Natural killer cell (primary cell): ENCODE data around the gene GNAT3. TPM values are rescaled to one million over a fixed set of nuclear protein-coding genes. Genes with fewer than 3 reads are reported as not detected.

Experiments used
- ATAC-seq, 3 donors: fragments of 150-1000 bp in 2 of 3; fragments of 200-7000 bp in 1 of 3; cut with Tn5 transposase; 1 replicate in 1 of 3; 2 replicates in 2 of 3; pipeline ENCODE4 v1.10.0; 2021; ENCODE audit warnings: mild to moderate bottlenecking in 2 of 3, moderate library complexity in 2 of 3
- DNase-seq, 2 donors: peaks; one replicate each; pipeline versions ENCODE4 v3.0.0 to v3.0.0-alpha.2; 2013 to 2021; ENCODE audit warnings: mixed read lengths in 1 of 2
- H3K27ac ChIP-seq: one replicate; pipeline ENCODE4 v1.5.1; 2013; ENCODE audit warnings: mild to moderate bottlenecking, low read length
- H3K27me3 ChIP-seq: one replicate; pipeline ENCODE4 v1.6.1; 2013; ENCODE audit warnings: low read length; ENCODE audit not compliant: control insufficient read depth, insufficient read depth
- H3K36me3 ChIP-seq: one replicate; pipeline ENCODE4 v1.6.1; 2013; ENCODE audit warnings: low read length; ENCODE audit not compliant: control insufficient read depth, insufficient read depth
- H3K4me1 ChIP-seq: one replicate; pipeline ENCODE4 v1.6.1; 2013; ENCODE audit warnings: low read length; ENCODE audit not compliant: control insufficient read depth, insufficient read depth
- H3K4me3 ChIP-seq: one replicate; pipeline ENCODE4 v1.5.1; 2013; ENCODE audit warnings: low read length
- H3K9me3 ChIP-seq: one replicate; pipeline ENCODE4 v1.6.1; 2013; ENCODE audit warnings: low read length; ENCODE audit not compliant: control insufficient read depth, insufficient read depth
- H3K27ac Mint-ChIP-seq, 2 donors: one replicate each; pipeline ENCODE4 v1.8.0; 2022; ENCODE audit warnings: mild to moderate bottlenecking in 2 of 2, mixed read lengths in 2 of 2, moderate library complexity in 1 of 2
- H3K27me3 Mint-ChIP-seq, 2 donors: one replicate each; pipeline ENCODE4 v1.8.0; 2022; ENCODE audit warnings: low read depth in 2 of 2, mixed read lengths in 2 of 2
- H3K36me3 Mint-ChIP-seq: one replicate; pipeline ENCODE4 v1.8.0; 2022; ENCODE audit warnings: mixed read lengths
- H3K4me1 Mint-ChIP-seq, 2 donors: one replicate each; pipeline ENCODE4 v1.8.0; 2022; ENCODE audit warnings: mixed read lengths in 2 of 2
- H3K4me3 Mint-ChIP-seq: one replicate; pipeline ENCODE4 v1.8.0; 2022; ENCODE audit warnings: mild to moderate bottlenecking, moderate library complexity, mixed read lengths
- H3K9me3 Mint-ChIP-seq, 2 donors: one replicate each; pipeline ENCODE4 v1.8.0; 2022; ENCODE audit warnings: mixed read lengths in 2 of 2
- WGBS: methylation state at CpG from one replicate; pipeline ENCODE4 v1.1.7; 2013; ENCODE audit warnings: missing lambda C conversion rate; ENCODE audit not compliant: insufficient coverage; 5-methylcytosine and 5-hydroxymethylcytosine counted together
- intact Hi-C: fragments of 100-400 bp; cut with micrococcal nuclease; formaldehyde crosslinking; loops from one replicate; pipeline ENCODE4 v1.14.2; 2022
- total RNA-seq, 4 donors: library from RNA; stranded (reverse); fragments of 120-200 nt in 1 of 4; gene quantifications; one replicate each; pipeline versions ENCODE4 v1.2.3 to v1.2.4, GENCODE V29; 2013 to 2022
- TF ChIP-seq, protein P1 (sequence below): fragments of 200-600 bp; IDR thresholded peaks from one replicate; pipeline ENCODE4 v1.8.0; 2022; ENCODE audit warnings: antibody characterized with exemption

GNAT3 gene
- total RNA-seq, 3 donors from 2014 or later (not counting 1 experiment from before 2014, with no cell fraction given) = not detected

DNA sequence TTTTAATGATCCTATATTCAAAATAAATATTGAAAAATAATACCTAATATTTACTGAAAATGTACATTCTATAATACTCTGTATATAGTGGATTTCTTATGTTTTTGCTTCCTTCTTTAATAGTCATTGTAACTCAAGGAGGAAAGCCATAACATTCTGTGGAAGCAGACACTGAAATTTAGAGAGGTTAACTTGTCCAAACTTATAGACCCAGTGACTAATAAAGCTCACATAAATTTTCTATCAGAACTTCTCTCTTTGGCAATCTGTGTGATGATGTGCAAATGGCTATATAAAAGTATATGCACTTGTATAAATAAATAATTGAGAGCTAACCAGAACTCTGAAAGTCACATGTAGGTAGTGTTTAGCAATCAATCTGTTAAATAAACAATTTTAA lies 26.1 kb downstream of the GNAT3 start:
- H3K9me3 Mint-ChIP-seq = peaks cover 6 to 7% of the 10 kb centered on the region in 2 donors

DNA sequence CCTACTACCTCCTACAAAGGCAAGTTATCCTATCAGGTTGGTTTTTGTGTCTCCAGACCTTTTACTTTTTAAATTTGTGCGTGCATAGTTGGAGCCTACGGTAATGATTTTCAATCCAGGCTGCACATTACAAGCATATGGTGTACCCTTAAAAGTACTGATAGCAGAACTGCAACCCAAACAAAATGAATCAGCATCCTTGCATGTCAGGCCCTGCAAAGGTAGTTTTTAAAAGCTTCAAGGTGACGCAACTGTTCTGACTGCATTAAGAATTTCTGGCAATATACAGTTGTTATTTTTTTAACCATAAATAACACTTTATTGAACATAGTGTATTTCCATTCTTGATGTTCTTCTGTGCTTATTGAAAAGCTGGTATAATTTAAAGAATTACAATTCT lies 28.9 kb downstream of the GNAT3 start:
- H3K27me3 ChIP-seq = no peaks in the 10 kb centered on the region
- H3K27me3 Mint-ChIP-seq = no peaks in the 10 kb centered on the region
- no peaks in the 10 kb centered on the region for H3K4me1 Mint-ChIP-seq
- H3K4me3 Mint-ChIP-seq = no peak overlapping the region
- DNase-seq (no peak), ATAC-seq (no peak)
- no peaks in the 10 kb centered on the region for H3K36me3 ChIP-seq
- H3K9me3 ChIP-seq = no peaks in the 10 kb centered on the region
- H3K4me3 ChIP-seq = no peak overlapping the region
- 92% methylated on average over 2 of the region's 3 CpGs for WGBS
- intact Hi-C loops = no loop called here
- TF ChIP-seq, protein P1, sequence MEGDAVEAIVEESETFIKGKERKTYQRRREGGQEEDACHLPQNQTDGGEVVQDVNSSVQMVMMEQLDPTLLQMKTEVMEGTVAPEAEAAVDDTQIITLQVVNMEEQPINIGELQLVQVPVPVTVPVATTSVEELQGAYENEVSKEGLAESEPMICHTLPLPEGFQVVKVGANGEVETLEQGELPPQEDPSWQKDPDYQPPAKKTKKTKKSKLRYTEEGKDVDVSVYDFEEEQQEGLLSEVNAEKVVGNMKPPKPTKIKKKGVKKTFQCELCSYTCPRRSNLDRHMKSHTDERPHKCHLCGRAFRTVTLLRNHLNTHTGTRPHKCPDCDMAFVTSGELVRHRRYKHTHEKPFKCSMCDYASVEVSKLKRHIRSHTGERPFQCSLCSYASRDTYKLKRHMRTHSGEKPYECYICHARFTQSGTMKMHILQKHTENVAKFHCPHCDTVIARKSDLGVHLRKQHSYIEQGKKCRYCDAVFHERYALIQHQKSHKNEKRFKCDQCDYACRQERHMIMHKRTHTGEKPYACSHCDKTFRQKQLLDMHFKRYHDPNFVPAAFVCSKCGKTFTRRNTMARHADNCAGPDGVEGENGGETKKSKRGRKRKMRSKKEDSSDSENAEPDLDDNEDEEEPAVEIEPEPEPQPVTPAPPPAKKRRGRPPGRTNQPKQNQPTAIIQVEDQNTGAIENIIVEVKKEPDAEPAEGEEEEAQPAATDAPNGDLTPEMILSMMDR = no peak
- no peak overlapping the region for H3K27ac Mint-ChIP-seq
- peaks cover 6% of the 10 kb centered on the region in 2 donors for H3K9me3 Mint-ChIP-seq
- no peak overlapping the region for H3K27ac ChIP-seq
- no peaks in the 10 kb centered on the region for H3K4me1 ChIP-seq
- H3K36me3 Mint-ChIP-seq = no peaks in the 10 kb centered on the region

More for the DNA sequence above, 26.1 kb downstream of the GNAT3 start:
- no peaks in the 10 kb centered on the region for H3K27me3 Mint-ChIP-seq
- H3K36me3 Mint-ChIP-seq = no peaks in the 10 kb centered on the region
- H3K4me1 ChIP-seq = no peaks in the 10 kb centered on the region
- no peak overlapping the region for H3K27ac Mint-ChIP-seq
- H3K4me1 Mint-ChIP-seq = no peaks in the 10 kb centered on the region
- no peaks in the 10 kb centered on the region for H3K9me3 ChIP-seq
- no peak overlapping the region for H3K4me3 Mint-ChIP-seq
- no peak for ATAC-seq
- no peak overlapping the region for H3K4me3 ChIP-seq
- no peaks in the 10 kb centered on the region for H3K36me3 ChIP-seq
- intact Hi-C loops = no loop called here
- no peak for DNase-seq
- H3K27ac ChIP-seq = no peak overlapping the region
- H3K27me3 ChIP-seq = no peaks in the 10 kb centered on the region
- TF ChIP-seq, protein P1 = no peak

DNA sequence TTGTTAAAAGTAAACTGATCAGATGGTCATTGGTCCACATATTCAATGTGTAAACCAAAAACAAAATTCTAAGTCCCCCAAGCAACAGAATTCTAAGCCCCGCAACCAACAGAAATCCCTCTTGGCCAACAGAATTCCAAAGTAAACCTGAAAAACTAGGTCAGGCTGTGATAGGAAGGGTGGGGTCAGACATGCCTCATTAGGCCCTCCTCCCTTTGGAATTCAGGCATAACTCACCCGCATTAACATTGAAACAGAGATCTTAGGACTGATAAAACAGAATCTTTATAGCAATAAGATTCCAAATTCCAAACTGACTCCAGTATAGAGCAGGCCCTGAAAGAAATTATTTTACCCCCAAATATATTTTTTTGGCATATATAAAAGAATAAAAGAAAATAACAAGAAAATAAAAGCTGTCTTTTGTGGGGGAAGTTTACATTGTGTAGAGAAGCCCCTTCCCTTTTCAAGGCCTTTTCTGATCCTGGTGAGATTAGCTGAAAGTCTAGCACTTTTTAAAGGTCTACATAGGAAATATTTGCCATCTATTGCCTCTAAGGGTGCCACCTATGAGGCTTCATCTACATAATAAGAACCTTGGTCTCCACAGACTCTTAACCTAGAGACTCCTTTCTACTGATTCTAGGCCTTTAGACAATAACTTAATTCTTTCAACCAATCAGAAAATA lies 30.5 kb downstream of the GNAT3 start:
- Mint-ChIP-seq H3K27me3 (no peaks in the 10 kb centered on the region), H3K9me3 (peaks cover 6 to 9% of the 10 kb centered on the region in 2 donors), H3K4me3 (no peak overlapping the region), H3K4me1 (no peaks in the 10 kb centered on the region), H3K36me3 (no peaks in the 10 kb centered on the region), H3K27ac (no peak overlapping the region)
- WGBS = 83% methylated on average over 2 of the region's 2 CpGs
- no peaks in the 10 kb centered on the region for H3K27me3 ChIP-seq
- H3K4me1 ChIP-seq = no peaks in the 10 kb centered on the region
- H3K4me3 ChIP-seq = no peak overlapping the region
- H3K9me3 ChIP-seq = no peaks in the 10 kb centered on the region
- H3K27ac ChIP-seq = no peak overlapping the region
- TF ChIP-seq, protein P1 = no peak
- H3K36me3 ChIP-seq = no peaks in the 10 kb centered on the region
- no peak for ATAC-seq
- DNase-seq = no peak
- intact Hi-C loops = no loop called here

DNA sequence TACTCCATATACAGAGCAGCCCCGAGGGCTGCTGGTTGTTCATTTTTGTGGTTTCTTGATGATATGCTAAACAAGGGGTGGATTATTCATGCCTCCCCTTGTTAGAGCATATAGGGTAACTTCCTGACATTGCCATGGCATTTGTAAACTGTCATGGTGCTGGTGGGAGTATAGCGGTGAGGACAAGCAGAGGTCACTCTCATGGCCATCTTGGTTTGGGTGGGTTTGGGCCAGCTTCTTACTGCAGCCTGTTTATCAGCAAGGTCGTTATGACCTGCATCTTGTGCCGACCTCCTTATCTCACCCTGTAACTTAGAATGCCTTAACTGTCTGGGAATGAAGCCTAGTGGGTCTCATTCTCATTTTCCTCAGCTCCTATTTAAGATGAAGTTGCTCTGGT lies 31.3 kb downstream of the GNAT3 start:
- 84% methylated on average over 4 of the region's 4 CpGs for WGBS
- H3K27ac Mint-ChIP-seq = no peak overlapping the region
- H3K27ac ChIP-seq = no peak overlapping the region
- H3K9me3 Mint-ChIP-seq = peaks cover 6 to 9% of the 10 kb centered on the region in 2 donors
- TF ChIP-seq, protein P1 = no peak
- no peaks in the 10 kb centered on the region for H3K36me3 ChIP-seq
- H3K36me3 Mint-ChIP-seq = no peaks in the 10 kb centered on the region
- H3K4me3 Mint-ChIP-seq = no peak overlapping the region
- no peaks in the 10 kb centered on the region for H3K27me3 Mint-ChIP-seq
- ATAC-seq = no peak
- H3K4me3 ChIP-seq = no peak overlapping the region
- no peak for DNase-seq
- intact Hi-C loops = no loop called here
- H3K9me3 ChIP-seq = no peaks in the 10 kb centered on the region
- H3K4me1 Mint-ChIP-seq = no peaks in the 10 kb centered on the region
- no peaks in the 10 kb centered on the region for H3K27me3 ChIP-seq
- H3K4me1 ChIP-seq = no peaks in the 10 kb centered on the region
